SH-SY5Y (cell line): Measurements from ENCODE around the gene ADAMTS10.

Experiments
- GATA2 ChIP-seq: IDR thresholded peaks from 2 replicates; pipeline ENCODE4 v1.6.1; 2011; ENCODE audit warnings: mild to moderate bottlenecking, low read depth, low read length
- GATA3 ChIP-seq: IDR thresholded peaks from 2 replicates; pipeline ENCODE4 v1.6.1; 2011; ENCODE audit warnings: low read depth, mild to moderate bottlenecking, low read length, moderate library complexity

DNA sequence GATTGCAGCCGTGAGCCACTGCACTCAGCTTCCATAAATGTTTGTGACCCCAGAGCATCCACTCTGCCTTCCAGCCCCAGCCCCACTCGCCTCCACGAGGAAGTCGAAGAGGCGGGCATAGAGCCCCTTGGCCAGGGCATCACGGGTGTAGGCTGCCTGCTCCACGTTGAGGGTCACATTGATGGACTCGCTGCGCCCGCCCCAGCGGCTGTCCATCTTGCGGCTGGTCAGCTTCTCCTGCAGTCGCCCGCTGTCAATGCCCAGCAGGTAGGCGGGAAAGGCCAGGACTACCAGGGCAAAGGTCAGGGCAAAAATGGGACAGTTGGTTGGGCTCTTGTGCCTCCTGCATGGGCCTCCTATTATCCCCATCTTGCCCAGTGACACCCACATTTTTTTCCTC is 60.4 kb downstream of the ADAMTS10 start:
- TF ChIP-seq GATA3 (no peak), GATA2 (no peak)
